ENCODE results near the gene JUNB. TPM values are rescaled to one million over a fixed set of nuclear protein-coding genes. Genes with fewer than 3 reads are reported as not detected.
A peak's percentile ranks its signal among the peaks of the same experiment; 100 is the strongest.

JUNB gene
- total RNA-seq, 1 experiment from 2014 or later = 194 TPM

DNA sequence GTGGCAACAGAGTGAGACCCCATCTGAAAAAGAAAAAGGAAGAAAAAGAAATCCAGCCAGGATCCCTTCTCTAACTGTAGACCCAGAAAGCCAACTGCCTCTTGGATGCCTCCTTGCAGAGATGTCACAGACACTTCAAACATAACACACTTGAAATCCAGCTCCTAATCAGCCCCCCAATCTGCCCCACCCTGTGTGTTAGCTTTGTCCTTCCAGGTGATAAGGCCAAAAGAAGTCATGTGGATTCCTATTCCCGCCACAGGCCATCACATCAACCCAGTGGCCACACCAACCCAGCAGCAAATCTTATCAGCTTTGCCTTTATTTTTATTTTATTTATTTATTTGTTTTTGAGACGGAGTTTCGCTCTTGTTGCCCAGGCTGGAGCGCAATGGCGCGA, 31.6 kb upstream of the JUNB start:
- no peaks in the 10 kb centered on the region for H4K20me1 ChIP-seq (ENCODE audit: insufficient read depth)
- intact Hi-C loops (cut with micrococcal nuclease) = no loop called here
- no peaks in the 10 kb centered on the region for H3K27me3 ChIP-seq (ENCODE audit: insufficient read depth, low read length)
- POLR2A ChIA-PET = interaction anchor here (0.6 to 2.7 kb wide), 4 partner anchors 32 to 53 kb away, joined by 3 to 9 read pairs (median 5); partner anchors contain the start of gene JUNB
- H3K9me2 ChIP-seq (ENCODE audit: insufficient read depth) = no peaks in the 10 kb centered on the region
- no peak overlapping the region for H3K9ac ChIP-seq (ENCODE audit: low read length)
- DNase-seq (ENCODE audit: low read depth, low spot score) (no peak), ATAC-seq (no peak)
- H3K4me1 ChIP-seq (ENCODE audit: control insufficient read depth in 1 of 2, insufficient read depth in 2 of 2, low read length in 2 of 2) = peaks cover 4 to 13% of the 10 kb centered on the region in 2 experiments; a peak in 3 of 4 replicates
- no peak overlapping the region for H3K27ac ChIP-seq (ENCODE audit: low read depth, low read length)
- TF ChIP-seq POLR2AphosphoS5 (IDR thresholded peaks at IDR 0.05; ENCODE audit: low read depth, low read length) = no peak
- no peak for TF ChIP-seq ELF1 (IDR thresholded peaks at IDR 0.05; ENCODE audit: borderline replicate concordance, low read depth)
- no peak for TF ChIP-seq CEBPB (IDR thresholded peaks at IDR 0.05; ENCODE audit: low read depth)
- BruUV-seq (replicated peaks) = no TSS peak
- H3K9me3 ChIP-seq (ENCODE audit: control insufficient read depth in 1 of 2, insufficient read depth in 1 of 2, low read depth in 1 of 2, low read length in 2 of 2) = no peaks in the 10 kb centered on the region
- no peaks in the 10 kb centered on the region for H3K79me2 ChIP-seq (ENCODE audit: insufficient read depth, low read length)
- RAD21 ChIA-PET (ENCODE audit: low non-redundant PET in 1 of 2, low total read pairs in 2 of 2, uncharacterized antibody in 2 of 2, unreplicated experiment in 2 of 2) = interaction anchor here in 1 of 2 experiments (0.8 kb wide), 1 partner anchor 88 kb away, joined by 3 read pairs; no protein-coding TSS in a partner anchor
- H3K4me2 ChIP-seq (ENCODE audit: low read length) = no peak overlapping the region
- CTCF ChIA-PET = interaction anchor here (0.6 to 6.1 kb wide), 13 partner anchors 11 to 121 kb away, joined by 3 to 87 read pairs (median 5); partner anchors contain the start of genes DNASE2, HOOK2, JUNB and RTBDN
- no peak overlapping the region for H2AFZ ChIP-seq (ENCODE audit: low read depth, low read length, poor library complexity, severe bottlenecking)
- H3K36me3 ChIP-seq (ENCODE audit: control insufficient read depth in 1 of 2, insufficient read depth in 2 of 2, low read length in 2 of 2) = peaks cover 11 to 12% of the 10 kb centered on the region in 2 experiments
- no peak overlapping the region for H3K4me3 ChIP-seq (replicated peaks in 1 of 2; ENCODE audit: low read depth in 1 of 2, low read length in 2 of 2)

DNA sequence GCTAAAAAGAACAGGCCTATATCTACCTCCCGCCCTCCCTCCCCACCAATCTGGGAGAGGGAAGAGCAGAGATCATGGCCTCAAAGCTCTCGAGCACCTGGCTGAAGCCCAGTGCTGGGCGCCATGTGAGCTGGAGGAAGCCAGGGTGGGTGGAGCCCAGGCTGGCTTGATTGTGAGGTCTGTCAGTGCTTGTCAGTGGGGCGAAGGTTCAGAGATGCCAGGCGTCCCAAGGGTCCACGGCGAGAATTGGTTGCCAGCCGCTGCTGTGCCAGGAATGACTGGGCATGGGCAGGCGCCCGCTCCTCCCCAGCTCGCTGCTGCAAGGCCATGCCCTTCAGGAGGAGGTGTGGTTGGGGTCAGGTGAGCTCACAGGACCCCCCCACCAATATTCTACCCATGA, 28.2 kb upstream of the JUNB start:
- RAD21 ChIA-PET (ENCODE audit: low non-redundant PET in 1 of 2, low total read pairs in 2 of 2, uncharacterized antibody in 2 of 2, unreplicated experiment in 2 of 2) = no interaction called here
- H3K4me2 ChIP-seq (ENCODE audit: low read length) = no peak overlapping the region
- H3K9me2 ChIP-seq (ENCODE audit: insufficient read depth) = no peaks in the 10 kb centered on the region
- TSS peak; percentile 27 for BruUV-seq (replicated peaks)
- POLR2A ChIA-PET = interaction anchor here (5.4 kb wide), 1 partner anchor 31 kb away, joined by 98 read pairs; the partner anchor contains the start of gene JUNB
- H3K9me3 ChIP-seq (ENCODE audit: control insufficient read depth in 1 of 2, insufficient read depth in 1 of 2, low read depth in 1 of 2, low read length in 2 of 2) = no peaks in the 10 kb centered on the region
- peaks cover 14 to 16% of the 10 kb centered on the region in 2 experiments for H3K36me3 ChIP-seq (ENCODE audit: control insufficient read depth in 1 of 2, insufficient read depth in 2 of 2, low read length in 2 of 2)
- no peaks in the 10 kb centered on the region for H3K79me2 ChIP-seq (ENCODE audit: insufficient read depth, low read length)
- no peak overlapping the region for H3K9ac ChIP-seq (ENCODE audit: low read length)
- intact Hi-C loops (cut with micrococcal nuclease) = no loop called here
- H3K4me3 ChIP-seq (replicated peaks in 1 of 2; ENCODE audit: low read depth in 1 of 2, low read length in 2 of 2) = no peak overlapping the region
- no peaks in the 10 kb centered on the region for H4K20me1 ChIP-seq (ENCODE audit: insufficient read depth)
- H2AFZ ChIP-seq (ENCODE audit: low read depth, low read length, poor library complexity, severe bottlenecking) = no peak overlapping the region
- H3K4me1 ChIP-seq (ENCODE audit: control insufficient read depth in 1 of 2, insufficient read depth in 2 of 2, low read length in 2 of 2) = peaks cover 4 to 13% of the 10 kb centered on the region in 2 experiments; a peak in 3 of 4 replicates
- H3K27me3 ChIP-seq (ENCODE audit: insufficient read depth, low read length) = no peaks in the 10 kb centered on the region
- DNase-seq (ENCODE audit: low read depth, low spot score) (no peak), ATAC-seq (no peak)
- CTCF ChIA-PET = interaction anchor here (0.7 to 6.1 kb wide), 3 partner anchors 34 to 128 kb away, joined by 4 to 87 read pairs (median 5); no protein-coding TSS in a partner anchor
- H3K27ac ChIP-seq (ENCODE audit: low read depth, low read length) = no peak overlapping the region
- no peak for TF ChIP-seq FOSL1 (IDR thresholded peaks at IDR 0.05; ENCODE audit: low read depth)
- no peak for TF ChIP-seq RAD21 (IDR thresholded peaks at IDR 0.05; ENCODE audit: low read depth)
- no peak for TF ChIP-seq POLR2AphosphoS5 (IDR thresholded peaks at IDR 0.05; ENCODE audit: low read depth, low read length)
- no peak for TF ChIP-seq CBX3 (IDR thresholded peaks at IDR 0.05; ENCODE audit: low read depth)
- TF ChIP-seq, protein P1, sequence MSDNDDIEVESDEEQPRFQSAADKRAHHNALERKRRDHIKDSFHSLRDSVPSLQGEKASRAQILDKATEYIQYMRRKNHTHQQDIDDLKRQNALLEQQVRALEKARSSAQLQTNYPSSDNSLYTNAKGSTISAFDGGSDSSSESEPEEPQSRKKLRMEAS (IDR thresholded peaks at IDR 0.05) = no peak
- TF ChIP-seq, protein P2, sequence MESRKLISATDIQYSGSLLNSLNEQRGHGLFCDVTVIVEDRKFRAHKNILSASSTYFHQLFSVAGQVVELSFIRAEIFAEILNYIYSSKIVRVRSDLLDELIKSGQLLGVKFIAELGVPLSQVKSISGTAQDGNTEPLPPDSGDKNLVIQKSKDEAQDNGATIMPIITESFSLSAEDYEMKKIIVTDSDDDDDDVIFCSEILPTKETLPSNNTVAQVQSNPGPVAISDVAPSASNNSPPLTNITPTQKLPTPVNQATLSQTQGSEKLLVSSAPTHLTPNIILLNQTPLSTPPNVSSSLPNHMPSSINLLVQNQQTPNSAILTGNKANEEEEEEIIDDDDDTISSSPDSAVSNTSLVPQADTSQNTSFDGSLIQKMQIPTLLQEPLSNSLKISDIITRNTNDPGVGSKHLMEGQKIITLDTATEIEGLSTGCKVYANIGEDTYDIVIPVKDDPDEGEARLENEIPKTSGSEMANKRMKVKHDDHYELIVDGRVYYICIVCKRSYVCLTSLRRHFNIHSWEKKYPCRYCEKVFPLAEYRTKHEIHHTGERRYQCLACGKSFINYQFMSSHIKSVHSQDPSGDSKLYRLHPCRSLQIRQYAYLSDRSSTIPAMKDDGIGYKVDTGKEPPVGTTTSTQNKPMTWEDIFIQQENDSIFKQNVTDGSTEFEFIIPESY (IDR thresholded peaks at IDR 0.05; ENCODE audit: extremely low read depth, insufficient replicate concordance, low read length) = no peak
- no peak for TF ChIP-seq ZFX (IDR thresholded peaks at IDR 0.05)
- no peak for TF ChIP-seq YY1 (IDR thresholded peaks at IDR 0.05; ENCODE audit: extremely low read depth, insufficient replicate concordance, low read depth, low read length)
- no peak for TF ChIP-seq CEBPB (IDR thresholded peaks at IDR 0.05; ENCODE audit: low read depth)
- TF ChIP-seq ZNF274 (IDR thresholded peaks at IDR 0.05; ENCODE audit: low read depth, low read length) = no peak
- TF ChIP-seq TCF7L2 (IDR thresholded peaks at IDR 0.05; ENCODE audit: borderline replicate concordance, extremely low read depth, insufficient read depth, insufficient read length) = no peak
- TF ChIP-seq ELF1 (IDR thresholded peaks at IDR 0.05; ENCODE audit: borderline replicate concordance, low read depth) = no peak
- TF ChIP-seq EGR1 (IDR thresholded peaks at IDR 0.05; ENCODE audit: low read depth) = no peak
- TF ChIP-seq, protein P3, sequence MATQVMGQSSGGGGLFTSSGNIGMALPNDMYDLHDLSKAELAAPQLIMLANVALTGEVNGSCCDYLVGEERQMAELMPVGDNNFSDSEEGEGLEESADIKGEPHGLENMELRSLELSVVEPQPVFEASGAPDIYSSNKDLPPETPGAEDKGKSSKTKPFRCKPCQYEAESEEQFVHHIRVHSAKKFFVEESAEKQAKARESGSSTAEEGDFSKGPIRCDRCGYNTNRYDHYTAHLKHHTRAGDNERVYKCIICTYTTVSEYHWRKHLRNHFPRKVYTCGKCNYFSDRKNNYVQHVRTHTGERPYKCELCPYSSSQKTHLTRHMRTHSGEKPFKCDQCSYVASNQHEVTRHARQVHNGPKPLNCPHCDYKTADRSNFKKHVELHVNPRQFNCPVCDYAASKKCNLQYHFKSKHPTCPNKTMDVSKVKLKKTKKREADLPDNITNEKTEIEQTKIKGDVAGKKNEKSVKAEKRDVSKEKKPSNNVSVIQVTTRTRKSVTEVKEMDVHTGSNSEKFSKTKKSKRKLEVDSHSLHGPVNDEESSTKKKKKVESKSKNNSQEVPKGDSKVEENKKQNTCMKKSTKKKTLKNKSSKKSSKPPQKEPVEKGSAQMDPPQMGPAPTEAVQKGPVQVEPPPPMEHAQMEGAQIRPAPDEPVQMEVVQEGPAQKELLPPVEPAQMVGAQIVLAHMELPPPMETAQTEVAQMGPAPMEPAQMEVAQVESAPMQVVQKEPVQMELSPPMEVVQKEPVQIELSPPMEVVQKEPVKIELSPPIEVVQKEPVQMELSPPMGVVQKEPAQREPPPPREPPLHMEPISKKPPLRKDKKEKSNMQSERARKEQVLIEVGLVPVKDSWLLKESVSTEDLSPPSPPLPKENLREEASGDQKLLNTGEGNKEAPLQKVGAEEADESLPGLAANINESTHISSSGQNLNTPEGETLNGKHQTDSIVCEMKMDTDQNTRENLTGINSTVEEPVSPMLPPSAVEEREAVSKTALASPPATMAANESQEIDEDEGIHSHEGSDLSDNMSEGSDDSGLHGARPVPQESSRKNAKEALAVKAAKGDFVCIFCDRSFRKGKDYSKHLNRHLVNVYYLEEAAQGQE (IDR thresholded peaks at IDR 0.05; ENCODE audit: low read depth) = no peak
